Loucy (cell line): ENCODE results near the gene PHYKPL.

Experiments used
- H2AFZ ChIP-seq: fragments of 200-600 bp; sonication (generic); 2 replicates; pipeline ENCODE4 v1.6.0; 2016; ENCODE audit warnings: antibody characterized with exemption, mild to moderate bottlenecking, low read length, moderate library complexity
- H3F3A ChIP-seq: fragments of 200-600 bp; 2 replicates; pipeline ENCODE4 v1.6.0; 2016; ENCODE audit warnings: antibody characterized with exemption, low read depth, mild to moderate bottlenecking
- H3K27me3 ChIP-seq: fragments of 200-600 bp; sonication (generic); 2 replicates; pipeline ENCODE4 v1.6.1; 2014; ENCODE audit warnings: low read length, mild to moderate bottlenecking; ENCODE audit not compliant: insufficient read depth, poor library complexity, severe bottlenecking
- H3K36me3 ChIP-seq: fragments of 200-600 bp; sonication (generic); 2 replicates; pipeline ENCODE4 v1.6.1; 2016; ENCODE audit warnings: low read length; ENCODE audit not compliant: insufficient read depth
- H3K4me1 ChIP-seq: fragments of 200-600 bp; sonication (generic); 2 replicates; pipeline ENCODE4 v1.5.1; 2014; ENCODE audit warnings: low read length, mild to moderate bottlenecking; ENCODE audit not compliant: insufficient read depth, poor library complexity, severe bottlenecking
- H3K4me2 ChIP-seq: fragments of 200-600 bp; sonication (generic); 2 replicates; pipeline ENCODE4 v1.6.0; 2014; ENCODE audit warnings: antibody characterized with exemption, low read length, low read depth, mild to moderate bottlenecking; ENCODE audit not compliant: poor library complexity, severe bottlenecking
- H3K4me3 ChIP-seq: fragments of 200-600 bp; sonication (generic); 2 replicates; pipeline ENCODE4 v1.5.1; 2014; ENCODE audit warnings: low read length, mild to moderate bottlenecking, mixed read lengths; ENCODE audit not compliant: poor library complexity, severe bottlenecking
- H3K79me2 ChIP-seq: fragments of 200-600 bp; sonication (generic); 2 replicates; pipeline ENCODE4 v1.6.1; 2014; ENCODE audit warnings: low read length; ENCODE audit not compliant: insufficient read depth
- H3K9ac ChIP-seq: fragments of 200-600 bp; sonication (generic); 2 replicates; pipeline ENCODE4 v1.6.0; 2014; ENCODE audit warnings: mild to moderate bottlenecking, low read depth, low read length, moderate library complexity; ENCODE audit not compliant: poor library complexity, severe bottlenecking
- H3K9me2 ChIP-seq: fragments of 200-600 bp; sonication (generic); replicated peaks from 2 replicates; pipeline ENCODE4 v1.6.1; 2016; ENCODE audit warnings: low read depth, low read length, mixed read lengths
- H3K9me3 ChIP-seq: fragments of 200-600 bp; sonication (generic); 2 replicates; pipeline ENCODE4 v1.6.1; 2014; ENCODE audit warnings: mild to moderate bottlenecking, antibody characterized with exemption, low read length, low read depth; ENCODE audit not compliant: insufficient read depth
- H4K20me1 ChIP-seq: fragments of 200-600 bp; sonication (generic); 2 replicates; pipeline ENCODE4 v1.6.0; 2014; ENCODE audit warnings: antibody characterized with exemption, low read length, mild to moderate bottlenecking; ENCODE audit not compliant: insufficient read depth, poor library complexity, severe bottlenecking
- CTCF ChIP-seq: fragments of 200-600 bp; sonication (generic); conservative IDR thresholded peaks from 2 replicates; pipeline ENCODE4 v1.5.1; 2014; ENCODE audit warnings: mild to moderate bottlenecking, antibody characterized with exemption, low read length
- EZH2phosphoT487 ChIP-seq: fragments of 200-600 bp; IDR thresholded peaks from 2 replicates; pipeline ENCODE4 v1.6.1; 2018; ENCODE audit warnings: antibody characterized with exemption, mild to moderate bottlenecking, moderate library complexity, borderline replicate concordance

PHYKPL gene

GRCh38 chr5:178223196-178223773 is 9.3 kb downstream of the PHYKPL start:
- Histone ChIP-seq H3K9me2 (no peaks in the 10 kb centered on the region), H2AFZ (no peak overlapping the region), H3K4me3 (no peak overlapping the region), H4K20me1 (no peaks in the 10 kb centered on the region), H3K9ac (no peak overlapping the region), H3K27me3 (no peaks in the 10 kb centered on the region), H3K36me3 (no peaks in the 10 kb centered on the region), H3K9me3 (no peaks in the 10 kb centered on the region), H3K4me2 (no peak overlapping the region), H3K79me2 (no peaks in the 10 kb centered on the region), H3K4me1 (no peaks in the 10 kb centered on the region), H3F3A (no peaks in the 10 kb centered on the region)
- TF ChIP-seq CTCF: no peak
- TF ChIP-seq EZH2phosphoT487: no peak

GRCh38 chr5:178222292-178222691 is 10.3 kb downstream of the PHYKPL start:
- H3F3A ChIP-seq: no peaks in the 10 kb centered on the region
- H2AFZ ChIP-seq: no peak overlapping the region
- H3K4me3 ChIP-seq: no peak overlapping the region
- H3K9ac ChIP-seq: no peak overlapping the region
- H3K9me3 ChIP-seq: no peaks in the 10 kb centered on the region
- H3K4me2 ChIP-seq: no peak overlapping the region
- H3K36me3 ChIP-seq: no peaks in the 10 kb centered on the region
- no peaks in the 10 kb centered on the region for H3K9me2 ChIP-seq
- H3K27me3 ChIP-seq: no peaks in the 10 kb centered on the region
- H3K79me2 ChIP-seq: no peaks in the 10 kb centered on the region
- no peak for TF ChIP-seq CTCF
- TF ChIP-seq EZH2phosphoT487: no peak
- H3K4me1 ChIP-seq: no peaks in the 10 kb centered on the region
- no peaks in the 10 kb centered on the region for H4K20me1 ChIP-seq

- Histone ChIP-seq H3K9me2 (no peaks in the 10 kb centered on the region), H3K9me3 (no peaks in the 10 kb centered on the region), H3K4me2 (no peak overlapping the region), H3K27me3 (no peaks in the 10 kb centered on the region), H3F3A (no peaks in the 10 kb centered on the region), H4K20me1 (no peaks in the 10 kb centered on the region), H3K4me3 (no peak overlapping the region), H3K9ac (no peak overlapping the region), H2AFZ (no peak overlapping the region), H3K36me3 (no peaks in the 10 kb centered on the region), H3K79me2 (no peaks in the 10 kb centered on the region), H3K4me1 (no peaks in the 10 kb centered on the region)
- TF ChIP-seq EZH2phosphoT487 (no peak), CTCF (no peak)
These were observed 10.7 kb downstream of the PHYKPL start for GRCh38 chr5:178221853-178222252.
